ENCODE data around the gene CYP1A2.

DNA sequence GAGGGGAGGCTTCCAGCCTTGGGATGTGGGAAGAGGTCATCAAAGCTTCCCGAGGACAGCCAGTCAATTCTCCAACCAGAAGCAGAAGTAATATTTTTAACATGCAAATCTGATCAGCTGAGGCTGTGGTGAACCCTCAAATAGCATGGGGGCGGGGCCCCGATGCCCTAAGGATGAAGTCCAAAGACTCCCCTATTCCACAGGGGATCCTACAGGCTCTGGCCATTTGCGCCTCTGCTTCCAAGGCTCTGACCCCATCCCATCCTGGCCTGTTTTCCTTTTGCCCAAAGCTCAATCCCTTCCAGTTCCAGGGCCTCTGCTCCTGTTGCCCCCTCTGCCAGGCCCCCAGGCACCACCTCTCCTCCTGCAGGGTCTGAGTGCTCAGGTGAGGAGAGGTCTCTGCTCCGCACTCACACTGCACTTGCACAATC, 26.5 kb downstream of the CYP1A2 start:
- no peak for TF ChIP-seq EGR1 (IDR thresholded peaks at IDR 0.05)
- no peak for TF ChIP-seq CEBPB (IDR thresholded peaks at IDR 0.05)

Data from Ishikawa (cell line).